Stimulated activated CD4-positive, alpha-beta T cell treated with anti-CD3 and anti-CD28 coated beads, Interleukin-4, amount 100 ng/mL, for 48 hours (primary cell): ENCODE measurements around the gene PRR33.

Experiments
- DNase-seq, 2 donors: peaks; one replicate each; pipeline ENCODE4 v3.0.0-alpha.2; 2020; ENCODE audit warnings: low read depth in 2 of 2

The PRR33 gene

GRCh38 chr11:1916132-1916985 lies 24.7 kb upstream of the PRR33 start:
- DNase-seq = peak in 1 of 2 donors; percentile 11

- DNase-seq = no peak
Observed at GRCh38 chr11:1915795-1916131, 24.1 kb upstream of the PRR33 start.

- no peak for DNase-seq
Observed at GRCh38 chr11:1913271-1914060, 21.8 kb upstream of the PRR33 start.

GRCh38 chr11:1912289-1912878 lies 20.7 kb upstream of the PRR33 start:
- DNase-seq = no peak

- DNase-seq = no peak
Observed at GRCh38 chr11:1909524-1909923, 17.8 kb upstream of the PRR33 start.

- DNase-seq = no peak
Observed at GRCh38 chr11:1908618-1909017, 16.9 kb upstream of the PRR33 start.

GRCh38 chr11:1906611-1907423 lies 15.1 kb upstream of the PRR33 start:
- no peak for DNase-seq

GRCh38 chr11:1906181-1906580 lies 14.5 kb upstream of the PRR33 start:
- DNase-seq = no peak

- no peak for DNase-seq
Observed at GRCh38 chr11:1899686-1900085, 8.0 kb upstream of the PRR33 start.

GRCh38 chr11:1899090-1899489 lies 7.4 kb upstream of the PRR33 start:
- DNase-seq = no peak

GRCh38 chr11:1896923-1897322 lies 5.2 kb upstream of the PRR33 start:
- no peak for DNase-seq

GRCh38 chr11:1896468-1896867 lies 4.8 kb upstream of the PRR33 start:
- no peak for DNase-seq

- DNase-seq = no peak
Observed at GRCh38 chr11:1894759-1895158, 3.1 kb upstream of the PRR33 start.

- DNase-seq = no peak
Observed at GRCh38 chr11:1893581-1894359, 2.1 kb upstream of the PRR33 start.

GRCh38 chr11:1892558-1892957 lies 863 bp upstream of the PRR33 start:
- DNase-seq = no peak

GRCh38 chr11:1892116-1892515 lies 421 bp upstream of the PRR33 start:
- DNase-seq = no peak

- no peak for DNase-seq
Observed at GRCh38 chr11:1890856-1891830, 552 bp downstream of the PRR33 start.

GRCh38 chr11:1889941-1890855 lies 1.5 kb downstream of the PRR33 start:
- DNase-seq = no peak
